Cardiac muscle cell (in vitro differentiated cells and primary cell): ENCODE results near the gene CLDN5. TPM values are rescaled to one million over a fixed set of nuclear protein-coding genes. Genes with fewer than 3 reads are reported as not detected.

Source experiments
- DNase-seq, 2 donors: peaks; one replicate each; pipeline versions ENCODE4 v3.0.0 to v3.0.0-alpha.2; 2010 to 2017; ENCODE audit warnings: low read depth in 1 of 2, low spot score in 1 of 2
- H3K27ac ChIP-seq: fragments of 200-600 bp; sonication (generic); 2 replicates; pipeline ENCODE4 v1.5.1; 2016
- H3K27me3 ChIP-seq: fragments of 200-600 bp; sonication (generic); 2 replicates; pipeline ENCODE4 v1.6.0; 2016; ENCODE audit warnings: control low read depth
- H3K36me3 ChIP-seq: fragments of 200-600 bp; sonication (generic); 2 replicates; pipeline ENCODE4 v1.5.1; 2016; ENCODE audit warnings: control low read depth
- H3K4me1 ChIP-seq: fragments of 200-600 bp; sonication (generic); 2 replicates; pipeline ENCODE4 v1.8.1; 2017; ENCODE audit warnings: low read depth, mild to moderate bottlenecking, mixed run types
- H3K4me3 ChIP-seq: fragments of 200-600 bp; sonication (generic); 2 replicates; pipeline ENCODE4 v1.5.1; 2016; ENCODE audit warnings: mild to moderate bottlenecking
- H3K9me3 ChIP-seq: fragments of 200-600 bp; sonication (generic); 2 replicates; pipeline ENCODE4 v1.5.1; 2017; ENCODE audit warnings: low read depth, mild to moderate bottlenecking, control low read depth
- polyA plus RNA-seq: library from polyadenylated mRNA; unstranded; fragments of >200 nt; fragmentation: Nextera tagmentation; extraction: Ambion mirVana; gene quantifications from 2 replicates; pipeline ENCODE4 v1.2.1, GENCODE V29; 2016
- total RNA-seq: library from RNA; depleted of rRNA; stranded (reverse); fragments of >200 nt; gene quantifications from 2 replicates; pipeline ENCODE4 v1.2.3, GENCODE V29; 2016
- TF ChIP-seq, protein P1 (sequence below): IDR thresholded peaks from 2 replicates; pipeline ENCODE4 v1.5.1; 2012; ENCODE audit warnings: low read depth, mild to moderate bottlenecking, low read length

CLDN5 gene
- total and polyA plus RNA-seq, 2 experiments from 2014 or later = 0.13 to 1.0 TPM

DNA sequence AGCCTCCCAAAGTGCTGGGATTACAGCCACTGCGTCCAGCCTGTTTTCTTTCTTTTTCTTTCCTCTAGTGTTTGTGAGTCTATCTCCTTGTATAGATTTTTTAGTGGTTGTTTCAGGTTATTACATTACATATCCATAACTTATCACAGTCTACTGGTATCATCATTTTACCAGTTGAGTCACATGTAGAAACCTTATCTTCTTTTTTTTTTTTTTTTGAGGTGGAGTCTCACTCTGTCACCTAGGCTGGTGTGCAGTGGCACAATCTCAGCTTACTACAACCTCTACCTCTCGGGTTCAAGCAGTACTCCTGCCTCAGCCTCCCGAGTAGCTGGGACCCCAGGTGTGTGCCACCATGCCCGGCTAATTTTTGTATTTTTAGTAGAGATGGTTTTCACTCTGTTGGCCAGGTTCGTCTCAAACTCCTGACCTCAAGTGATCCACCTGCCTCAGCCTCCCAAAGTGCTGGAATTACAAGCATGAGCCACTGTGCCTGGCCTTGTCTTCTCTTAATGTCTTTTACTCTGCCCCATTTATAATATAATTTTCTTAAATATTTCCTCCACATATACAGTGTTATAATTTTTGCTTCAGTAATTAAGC is 33.5 kb downstream of the CLDN5 start:
- Histone ChIP-seq H3K36me3 (no peaks in the 10 kb centered on the region), H3K4me1 (no peaks in the 10 kb centered on the region), H3K4me3 (no peak overlapping the region), H3K27ac (no peak overlapping the region), H3K27me3 (no peaks in the 10 kb centered on the region), H3K9me3 (no peaks in the 10 kb centered on the region)
- DNase-seq = no peak
- TF ChIP-seq, protein P1, sequence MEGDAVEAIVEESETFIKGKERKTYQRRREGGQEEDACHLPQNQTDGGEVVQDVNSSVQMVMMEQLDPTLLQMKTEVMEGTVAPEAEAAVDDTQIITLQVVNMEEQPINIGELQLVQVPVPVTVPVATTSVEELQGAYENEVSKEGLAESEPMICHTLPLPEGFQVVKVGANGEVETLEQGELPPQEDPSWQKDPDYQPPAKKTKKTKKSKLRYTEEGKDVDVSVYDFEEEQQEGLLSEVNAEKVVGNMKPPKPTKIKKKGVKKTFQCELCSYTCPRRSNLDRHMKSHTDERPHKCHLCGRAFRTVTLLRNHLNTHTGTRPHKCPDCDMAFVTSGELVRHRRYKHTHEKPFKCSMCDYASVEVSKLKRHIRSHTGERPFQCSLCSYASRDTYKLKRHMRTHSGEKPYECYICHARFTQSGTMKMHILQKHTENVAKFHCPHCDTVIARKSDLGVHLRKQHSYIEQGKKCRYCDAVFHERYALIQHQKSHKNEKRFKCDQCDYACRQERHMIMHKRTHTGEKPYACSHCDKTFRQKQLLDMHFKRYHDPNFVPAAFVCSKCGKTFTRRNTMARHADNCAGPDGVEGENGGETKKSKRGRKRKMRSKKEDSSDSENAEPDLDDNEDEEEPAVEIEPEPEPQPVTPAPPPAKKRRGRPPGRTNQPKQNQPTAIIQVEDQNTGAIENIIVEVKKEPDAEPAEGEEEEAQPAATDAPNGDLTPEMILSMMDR = no peak

DNA sequence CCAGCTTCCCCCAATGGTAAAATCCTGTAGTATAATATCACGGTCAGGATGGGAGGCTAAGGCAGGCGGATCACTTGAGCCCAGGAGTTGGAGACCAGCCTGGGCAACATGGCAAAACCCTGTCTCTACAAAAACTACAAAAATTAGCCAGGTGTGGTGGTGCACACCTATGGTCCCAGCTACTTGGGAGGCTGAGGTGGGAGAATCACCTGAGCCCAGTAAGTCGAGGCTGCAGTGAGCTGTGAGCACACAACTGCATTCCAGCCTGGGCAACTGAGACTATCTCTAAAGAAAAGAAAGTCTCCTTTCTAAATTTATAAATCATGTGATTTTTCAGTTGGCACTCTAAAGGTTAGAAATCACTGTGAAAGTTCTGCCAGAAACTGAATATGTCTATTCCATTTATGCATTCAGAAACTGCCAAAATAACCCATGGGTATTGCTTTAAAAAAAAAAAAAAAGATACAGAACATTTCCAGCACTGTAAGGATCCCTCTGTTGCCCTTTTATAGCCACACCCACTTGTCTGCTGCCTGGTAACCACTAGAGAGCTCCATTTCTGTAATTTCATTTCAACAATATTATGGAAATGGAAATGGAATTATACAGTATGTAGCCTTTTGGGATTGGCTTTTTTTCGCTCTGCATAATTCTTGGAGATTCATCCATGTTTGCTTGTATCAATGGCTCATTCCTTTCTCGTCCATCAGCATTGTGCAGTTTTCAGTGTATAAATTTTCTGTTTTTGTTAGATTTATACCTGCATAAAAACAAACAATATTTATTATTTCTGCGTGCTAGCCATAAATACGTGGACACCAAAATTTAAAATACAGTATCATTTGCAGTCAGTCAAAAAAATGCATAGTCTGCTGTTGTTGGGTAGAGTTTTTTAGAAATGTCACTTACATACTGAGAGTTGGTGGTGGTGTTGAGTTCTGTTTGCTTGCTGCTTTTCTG is 35.0 kb downstream of the CLDN5 start:
- TF ChIP-seq, protein P1 = peak; percentile 11
- no peaks in the 10 kb centered on the region for H3K36me3 ChIP-seq
- H3K27ac ChIP-seq = no peak overlapping the region
- peak in 1 of 2 donors; percentile 44 for DNase-seq
- no peak overlapping the region for H3K4me3 ChIP-seq
- no peaks in the 10 kb centered on the region for H3K9me3 ChIP-seq
- H3K4me1 ChIP-seq = no peaks in the 10 kb centered on the region
- H3K27me3 ChIP-seq = no peaks in the 10 kb centered on the region

DNA sequence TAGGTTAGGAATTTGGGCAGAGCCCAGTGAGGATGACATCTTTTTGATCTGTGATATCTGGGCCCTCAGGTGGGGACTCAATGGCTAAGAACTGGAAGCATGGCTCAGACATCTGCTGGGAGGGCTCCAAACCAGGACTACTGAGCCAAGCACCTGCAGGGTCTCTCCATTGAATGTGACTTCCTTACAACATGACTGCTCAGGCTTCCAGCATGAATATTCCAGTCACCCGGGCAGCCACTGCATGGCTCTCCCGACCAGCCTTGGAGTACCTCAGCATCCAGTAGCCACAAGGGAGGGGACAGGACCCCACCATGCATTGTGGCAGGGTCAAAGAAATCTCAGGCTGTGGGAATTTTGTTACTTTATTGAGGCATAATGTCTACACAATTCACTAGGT is 35.9 kb downstream of the CLDN5 start:
- TF ChIP-seq, protein P1 = no peak
- Histone ChIP-seq H3K36me3 (no peaks in the 10 kb centered on the region), H3K4me3 (no peak overlapping the region), H3K27me3 (no peaks in the 10 kb centered on the region), H3K9me3 (no peaks in the 10 kb centered on the region), H3K4me1 (no peaks in the 10 kb centered on the region), H3K27ac (no peak overlapping the region)
- DNase-seq = no peak

DNA sequence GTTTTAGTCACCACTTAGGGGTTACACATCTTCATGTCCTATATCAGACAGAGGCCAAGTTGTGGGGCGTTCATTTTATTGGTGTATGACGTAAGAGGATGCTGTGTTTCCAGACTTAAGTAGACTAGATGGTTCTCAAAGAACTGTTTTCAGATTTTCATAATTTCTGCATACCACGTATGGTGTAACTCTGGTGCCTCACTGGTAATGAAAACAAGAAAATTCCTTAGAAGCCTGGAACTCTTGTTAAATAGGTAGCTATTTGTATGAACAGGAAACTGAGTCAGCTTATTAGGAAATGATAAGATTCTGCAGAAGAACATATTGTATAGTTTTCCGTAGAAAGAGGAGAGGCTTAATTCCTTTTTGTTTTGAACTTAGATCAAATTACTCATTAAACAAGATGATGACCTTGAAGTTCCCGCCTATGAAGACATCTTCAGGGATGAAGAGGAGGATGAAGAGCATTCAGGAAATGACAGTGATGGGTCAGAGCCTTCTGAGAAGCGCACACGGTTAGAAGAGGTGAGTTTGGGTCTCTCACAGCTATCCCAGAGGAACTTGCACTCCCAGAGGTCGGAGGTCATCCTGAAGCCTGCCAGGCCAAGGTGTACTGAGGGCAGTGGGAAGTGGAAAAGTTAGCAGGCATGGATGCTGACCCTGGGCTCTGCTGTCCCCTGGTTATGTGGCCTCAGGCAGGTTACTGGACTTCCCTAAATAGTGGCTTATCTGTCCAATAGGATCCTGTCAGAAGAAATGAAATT is 40.5 kb downstream of the CLDN5 start:
- H3K9me3 ChIP-seq = no peaks in the 10 kb centered on the region
- H3K36me3 ChIP-seq = no peaks in the 10 kb centered on the region
- peak in 1 of 2 donors; percentile 86 for DNase-seq
- H3K4me1 ChIP-seq = no peaks in the 10 kb centered on the region
- no peak overlapping the region for H3K4me3 ChIP-seq
- H3K27me3 ChIP-seq = no peaks in the 10 kb centered on the region
- no peak overlapping the region for H3K27ac ChIP-seq
- TF ChIP-seq, protein P1 = no peak

DNA sequence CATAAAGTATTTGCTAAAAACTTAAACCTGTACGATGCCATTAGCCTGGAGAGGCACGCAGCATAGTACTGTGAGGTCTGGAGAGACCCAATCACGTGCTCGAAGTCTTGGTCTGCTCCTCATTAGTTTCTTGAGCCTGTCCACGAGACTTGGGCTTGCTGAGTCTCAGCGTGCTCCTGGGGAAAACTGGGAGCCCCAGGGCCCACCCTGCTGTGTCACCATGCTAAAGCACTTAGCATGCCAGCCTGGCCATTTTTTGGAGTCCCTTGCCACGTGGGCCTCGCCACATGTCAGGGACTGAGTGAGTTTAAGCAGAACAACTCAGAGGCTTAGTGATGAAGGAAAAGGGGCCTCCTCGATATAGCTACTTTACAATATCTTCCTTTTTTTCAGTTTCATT is 41.9 kb downstream of the CLDN5 start:
- H3K4me1 ChIP-seq = peaks cover 5% of the 10 kb centered on the region
- H3K36me3 ChIP-seq = no peaks in the 10 kb centered on the region
- no peaks in the 10 kb centered on the region for H3K27me3 ChIP-seq
- no peak overlapping the region for H3K27ac ChIP-seq
- TF ChIP-seq, protein P1 = no peak
- no peak overlapping the region for H3K4me3 ChIP-seq
- H3K9me3 ChIP-seq = no peaks in the 10 kb centered on the region
- DNase-seq = no peak
